Ecto neural progenitor cell (in vitro differentiated cells): ENCODE results near the gene KIRREL1.
A peak's percentile ranks its signal among the peaks of the same experiment; 100 is the strongest.
"Not testable (repeated sequence)": the region's sequence is repeated elsewhere in the genome, so short reads cannot be mapped to it uniquely, and the experiment has no call there.

Experiments
- DNase-seq: peaks from one replicate; pipeline ENCODE4 v3.0.0-alpha.2; 2018; ENCODE audit warnings: low spot score

The KIRREL1 gene

GRCh38 chr1:158105352-158106095 is 112.1 kb downstream of the KIRREL1 start:
- DNase-seq = no peak

GRCh38 chr1:158107916-158108315 is 114.5 kb downstream of the KIRREL1 start:
- no peak for DNase-seq

DNA sequence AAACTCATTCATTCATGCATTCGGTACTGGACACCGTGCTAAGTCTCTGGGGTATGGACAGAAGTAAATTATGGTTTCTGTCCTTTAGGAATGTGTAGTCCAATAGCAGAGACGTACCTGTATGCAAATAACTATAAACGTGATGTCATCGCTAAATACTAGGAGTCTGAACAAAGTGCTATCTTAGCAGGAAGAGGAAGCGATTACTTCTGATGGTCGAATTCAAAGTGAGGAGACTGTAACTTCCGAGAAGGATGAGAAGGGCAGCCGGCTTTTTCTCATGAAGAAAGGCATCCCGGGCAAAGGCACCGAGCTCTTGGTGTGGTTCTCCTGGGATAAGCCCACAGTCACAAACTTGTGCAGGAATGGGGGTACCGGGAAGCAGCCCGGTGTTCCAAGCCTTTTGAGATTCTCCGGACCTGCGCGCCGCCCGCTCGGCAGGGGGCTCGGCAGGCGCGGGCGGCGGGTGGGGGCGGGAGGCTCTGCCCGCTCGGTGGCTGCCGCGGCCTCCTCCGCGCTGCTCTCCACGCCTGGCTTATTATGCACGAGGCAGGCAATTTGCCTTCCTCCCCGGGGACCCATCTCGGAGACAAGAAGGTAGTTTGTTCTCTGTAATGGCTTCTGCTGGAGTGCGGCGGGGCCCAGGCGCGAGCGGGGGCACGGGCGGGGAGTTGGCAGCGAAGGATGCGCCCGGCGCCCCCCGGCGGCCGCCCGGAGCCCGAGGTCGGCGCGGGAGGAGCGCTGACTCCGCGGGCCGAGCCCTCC is 119.7 kb downstream of the KIRREL1 start:
- peak; percentile 78 for DNase-seq

GRCh38 chr1:158113759-158114127 is 120.3 kb downstream of the KIRREL1 start:
- no peak for DNase-seq

DNA sequence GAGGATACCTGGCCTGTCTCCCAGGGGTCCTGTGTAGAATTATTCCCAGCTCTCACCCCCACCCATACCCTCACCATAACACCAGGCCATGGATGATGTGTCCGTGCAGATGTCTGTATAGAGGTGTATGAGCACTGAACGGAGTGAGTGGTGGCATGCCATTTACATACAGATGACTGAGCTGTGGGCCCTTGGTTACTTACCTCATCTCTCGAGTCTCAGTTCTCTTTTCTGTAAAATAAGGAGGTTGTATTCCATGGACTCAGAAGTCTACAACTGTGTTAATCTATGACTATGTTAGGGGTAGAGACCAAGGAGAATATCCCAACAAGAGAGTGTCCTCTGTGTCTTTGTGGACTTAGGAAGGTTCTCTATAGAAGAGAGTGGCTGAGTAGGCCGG is 121.7 kb downstream of the KIRREL1 start:
- no peak for DNase-seq

- DNase-seq = no peak
Observed at GRCh38 chr1:158116311-158117167, 123.1 kb downstream of the KIRREL1 start.

DNA sequence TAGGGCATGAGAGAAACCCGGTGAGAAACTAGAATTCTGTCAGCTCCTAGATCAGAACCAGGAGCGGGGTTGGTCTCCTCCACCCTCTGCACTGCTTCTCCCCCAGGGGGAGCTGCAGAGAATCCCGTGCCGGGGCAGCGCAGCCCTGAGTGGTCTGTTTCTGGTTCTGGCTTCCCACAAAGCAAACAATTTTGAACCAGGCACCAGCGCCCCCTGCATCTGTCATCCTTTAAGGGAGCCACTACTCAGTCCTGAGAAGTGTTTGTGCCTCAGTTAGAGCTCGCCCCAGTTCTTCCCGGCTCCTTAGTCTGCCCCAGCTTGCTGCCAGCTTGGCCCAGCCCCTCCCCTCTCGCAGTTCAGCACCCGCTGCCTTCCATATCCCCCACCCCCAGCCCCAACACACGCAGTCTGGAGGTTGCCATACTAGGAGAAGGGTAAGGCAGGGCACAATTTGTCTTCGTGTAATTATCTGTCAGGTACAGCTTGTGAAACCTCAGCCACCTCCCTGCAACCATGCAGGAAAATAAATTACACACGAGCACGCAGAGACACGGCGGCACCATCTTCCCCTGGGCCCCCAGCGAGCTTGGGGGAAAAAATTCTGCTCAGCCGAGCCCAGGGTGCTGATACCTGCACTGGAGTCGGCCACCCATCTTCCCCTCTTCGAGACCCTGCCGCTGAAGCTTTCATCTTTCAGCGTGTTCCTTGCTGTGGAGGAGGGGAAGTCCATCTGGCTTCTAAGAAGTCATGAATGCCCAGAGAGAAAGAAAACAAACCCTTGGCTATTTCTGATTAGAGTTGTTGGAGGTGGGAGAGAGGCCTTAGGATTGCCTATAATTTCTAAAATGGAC is 124.6 kb downstream of the KIRREL1 start:
- DNase-seq = peak; percentile 81

DNA sequence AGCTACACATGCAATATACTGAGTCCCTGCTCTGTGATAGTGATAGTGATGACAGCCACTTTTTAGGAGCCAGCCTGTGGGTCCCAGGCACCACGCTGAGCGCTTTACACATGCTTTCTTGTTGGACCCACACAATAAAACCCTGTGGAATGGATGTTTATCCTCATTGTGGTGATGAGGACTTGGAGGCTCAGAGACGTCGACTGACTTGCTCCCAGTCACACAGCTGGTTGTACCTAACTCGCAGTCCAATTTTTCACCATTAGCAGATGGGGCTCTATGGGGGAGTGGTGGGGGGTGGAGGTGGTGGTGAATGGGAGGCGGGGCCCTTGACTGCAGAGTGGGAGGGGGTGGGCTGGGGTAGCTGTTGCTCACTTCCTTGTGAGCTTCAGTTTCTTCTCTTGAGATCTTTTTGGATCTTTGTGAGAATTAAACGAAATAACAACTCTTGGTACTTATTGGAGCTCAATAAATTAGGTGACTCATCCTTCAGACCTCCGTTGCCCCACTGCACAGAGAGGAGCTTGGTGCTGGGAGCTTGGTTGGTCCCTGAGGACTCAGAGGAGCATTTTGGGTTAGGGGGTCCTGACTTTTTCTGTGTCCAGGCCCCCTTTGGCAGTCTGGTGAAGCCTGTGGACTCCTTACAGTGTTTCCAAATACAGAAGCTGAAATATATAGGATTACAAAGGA is 125.4 kb downstream of the KIRREL1 start:
- DNase-seq = no peak

DNA sequence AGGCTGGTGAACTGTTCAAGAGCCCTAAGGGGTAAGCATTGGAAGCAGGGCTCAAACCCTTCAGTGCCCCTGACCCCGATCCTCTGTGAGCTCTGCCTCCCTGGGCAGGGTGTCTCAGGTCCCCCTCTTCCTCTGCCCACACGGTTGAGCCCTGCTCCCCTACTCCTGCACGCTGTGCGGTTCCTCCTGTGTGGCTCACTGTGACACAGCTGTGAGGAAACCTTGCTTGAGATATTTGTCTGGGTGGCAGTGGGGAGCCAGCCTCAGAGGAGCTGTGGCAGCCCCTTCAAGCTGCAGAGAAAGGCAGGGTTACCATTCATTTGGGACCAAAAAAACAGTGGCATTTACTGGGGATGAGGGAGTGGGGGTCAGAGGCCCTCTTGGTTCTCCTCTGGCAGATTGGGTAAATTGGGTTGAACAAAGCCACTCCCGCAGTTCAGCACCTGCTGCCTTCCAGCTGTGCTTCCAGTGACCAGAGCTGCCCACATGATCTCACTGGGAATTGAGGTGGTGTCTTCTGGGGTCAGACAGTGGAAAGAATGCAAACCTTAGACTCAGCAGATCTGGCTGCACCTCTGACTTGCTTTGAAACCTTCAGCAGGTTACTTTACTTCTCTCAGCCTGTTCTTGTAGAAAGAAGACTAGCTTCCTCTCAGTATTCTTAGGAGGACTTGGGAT is 126.7 kb downstream of the KIRREL1 start:
- DNase-seq = no peak

DNA sequence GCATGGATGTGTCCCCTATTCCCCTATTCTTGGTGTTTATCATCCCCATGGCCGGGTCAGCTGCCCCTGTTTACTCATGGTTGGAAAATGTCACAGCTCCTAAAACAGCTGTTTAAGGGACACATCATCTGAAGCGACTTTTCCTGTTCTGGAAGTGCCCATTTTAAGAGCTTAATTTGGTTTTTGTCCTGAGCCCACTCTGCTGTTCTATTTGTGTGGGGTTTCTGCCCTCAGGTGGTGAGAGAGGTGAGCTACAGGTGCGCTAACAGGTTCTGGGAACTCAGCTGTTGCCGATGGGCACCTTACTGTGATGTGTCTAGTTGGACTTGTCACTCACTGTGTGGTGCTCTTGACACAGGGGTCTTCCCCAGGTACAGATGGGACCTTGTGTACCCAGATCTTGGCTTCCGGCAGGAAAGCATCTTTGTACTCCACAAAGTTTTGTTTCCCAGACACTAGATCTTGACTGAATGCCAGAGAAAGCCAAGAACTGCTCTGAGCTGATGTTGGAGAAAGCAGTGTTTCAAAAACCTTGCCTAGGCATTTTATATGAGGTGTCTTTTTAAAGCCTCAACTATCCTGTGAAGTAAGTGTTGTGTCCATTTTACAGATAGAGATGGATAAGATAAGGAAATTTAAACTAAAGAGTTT is 128.3 kb downstream of the KIRREL1 start:
- peak; percentile 68 for DNase-seq

GRCh38 chr1:158122833-158123388 is 129.5 kb downstream of the KIRREL1 start:
- no peak for DNase-seq

DNA sequence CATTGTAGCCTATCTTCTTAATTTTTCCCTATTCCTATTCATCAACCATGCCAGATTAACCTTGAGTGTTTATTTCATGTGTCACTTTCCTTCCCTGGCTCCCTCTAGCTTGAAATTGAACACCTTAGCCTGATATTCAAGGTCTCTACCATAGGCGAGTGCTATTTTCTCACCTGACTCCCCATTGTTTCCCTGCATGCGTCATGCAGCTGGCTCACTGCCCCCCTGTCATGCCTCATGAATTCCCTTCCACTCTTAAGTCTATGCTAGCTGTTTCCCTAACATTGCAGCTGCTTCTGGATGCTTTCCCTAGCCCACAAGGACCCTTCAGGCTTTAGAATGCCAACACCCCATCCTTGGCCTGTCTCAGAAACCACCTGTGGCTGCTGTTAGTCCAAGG is 130.6 kb downstream of the KIRREL1 start:
- no peak for DNase-seq

DNA sequence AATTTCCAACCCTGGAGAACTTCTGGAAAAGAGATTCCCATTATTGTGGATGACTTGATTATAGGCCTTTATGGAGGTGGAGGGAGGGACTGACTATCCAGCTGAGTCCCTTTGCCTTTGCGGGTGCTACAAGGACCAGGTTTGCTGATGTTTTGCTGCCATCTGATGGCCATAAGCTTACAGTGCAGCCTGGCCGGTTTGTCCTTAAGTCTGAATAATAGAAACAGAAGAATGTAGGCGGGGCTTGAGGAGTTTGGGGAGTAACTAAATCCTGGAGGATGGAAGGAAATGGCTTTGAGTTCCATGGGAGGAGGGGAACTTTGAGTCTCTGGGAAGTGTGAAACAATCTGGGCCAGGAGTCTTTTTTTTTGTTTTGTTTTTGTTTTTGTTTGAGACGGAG is 131.6 kb downstream of the KIRREL1 start:
- DNase-seq = peak; percentile 86

- DNase-seq = no peak
Observed at GRCh38 chr1:158126425-158126824, 133.0 kb downstream of the KIRREL1 start.

DNA sequence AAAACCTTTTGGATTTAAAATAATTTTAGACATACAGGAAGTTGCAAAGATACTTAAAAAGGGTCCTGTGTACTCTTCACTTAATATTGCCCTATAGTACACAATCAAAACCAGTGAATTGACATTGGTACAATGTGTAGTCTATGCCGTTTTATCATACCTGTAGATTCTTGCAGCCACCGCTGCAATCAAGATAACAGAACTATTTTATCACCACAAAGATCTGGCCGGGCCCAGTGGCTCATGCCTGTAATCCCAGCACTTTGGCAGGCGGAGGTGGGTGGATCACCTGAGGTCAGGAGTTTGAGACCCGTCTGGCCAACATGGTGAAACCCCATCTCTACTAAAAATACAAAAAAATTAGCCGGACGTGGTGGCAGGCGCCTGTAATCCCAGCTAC is 135.1 kb downstream of the KIRREL1 start:
- DNase-seq = not testable (repeated sequence)

DNA sequence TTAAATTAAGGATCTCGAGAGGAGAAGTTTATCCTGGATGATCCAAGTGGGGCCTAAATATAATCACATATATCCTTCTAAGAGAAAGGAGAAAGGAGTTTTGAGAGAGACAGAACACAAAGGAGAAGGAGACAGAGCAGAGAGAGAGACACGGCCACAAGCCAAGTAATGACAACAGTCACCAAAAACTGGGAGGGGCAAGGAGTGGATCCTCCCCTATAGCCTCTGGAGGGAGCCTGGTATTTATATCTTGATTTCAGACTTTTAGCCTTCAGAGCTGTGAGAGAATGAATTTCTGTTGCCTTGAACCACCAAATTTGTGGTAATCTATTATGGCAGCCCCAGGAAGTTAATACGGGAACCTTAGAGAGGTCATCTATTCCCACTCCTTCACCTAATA is 137.8 kb downstream of the KIRREL1 start:
- DNase-seq = no peak

GRCh38 chr1:158140764-158141192 is 147.3 kb downstream of the KIRREL1 start:
- DNase-seq = no peak

DNA sequence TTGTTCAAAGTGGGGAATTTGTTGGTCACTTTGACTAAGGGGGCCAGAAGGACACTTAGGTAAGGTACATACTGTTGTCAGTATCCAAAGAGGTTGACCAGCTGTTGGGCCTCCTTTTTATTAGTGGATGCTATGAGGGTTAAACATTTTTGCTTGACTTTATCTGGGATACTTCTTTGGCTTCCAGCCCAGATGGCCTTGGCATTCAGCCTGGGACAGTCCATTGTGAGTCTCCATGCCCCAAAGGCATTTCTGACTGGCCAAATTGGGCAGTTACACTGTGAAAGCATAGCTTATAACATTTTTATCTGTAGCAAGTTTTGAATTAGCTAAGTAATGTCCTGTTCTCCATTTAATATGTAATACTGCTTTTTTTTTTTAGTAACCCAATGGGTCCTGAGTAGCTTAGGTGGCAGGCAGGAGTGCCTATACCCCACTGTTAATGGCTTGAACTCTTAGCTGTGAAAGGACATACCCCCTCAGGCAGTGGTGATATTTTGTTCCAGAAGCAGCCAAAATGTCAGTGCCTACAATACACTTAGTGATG is 151.8 kb downstream of the KIRREL1 start:
- no peak for DNase-seq

- no peak for DNase-seq
Observed at GRCh38 chr1:158146165-158146564, 152.7 kb downstream of the KIRREL1 start.
